Measurements from ENCODE around the gene ATP8A2.
A peak's percentile ranks its signal among the peaks of the same experiment; 100 is the strongest.

The ATP8A2 gene

GRCh38 chr13:26020891-26021290 is 649.1 kb downstream of the ATP8A2 start:
- DNase-seq = no peak

DNA sequence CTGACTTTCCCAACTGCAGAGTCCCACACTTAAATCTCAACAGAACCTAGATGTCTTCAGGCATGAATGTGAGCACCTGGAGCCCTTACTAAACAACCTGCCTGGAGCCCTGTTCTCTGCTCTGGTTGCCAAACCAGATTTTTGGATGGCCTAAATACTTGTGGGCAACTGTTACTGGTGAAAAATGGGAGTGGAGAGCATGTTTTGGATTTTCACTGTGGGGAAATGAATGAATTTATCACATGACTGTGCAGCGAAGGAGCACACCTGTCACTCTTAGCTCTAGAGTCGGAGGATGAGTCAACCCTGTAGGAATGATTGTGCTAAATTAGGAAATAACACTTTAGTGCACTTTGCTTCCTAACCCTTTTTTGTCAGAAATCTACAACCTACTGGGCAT is 649.7 kb downstream of the ATP8A2 start:
- DNase-seq = peak; percentile 14

- DNase-seq = no peak
Observed at GRCh38 chr13:26021956-26022355, 650.2 kb downstream of the ATP8A2 start.

GRCh38 chr13:26022538-26023292 is 650.9 kb downstream of the ATP8A2 start:
- peak; percentile 71 for DNase-seq

- no peak for DNase-seq
Observed at GRCh38 chr13:26024558-26024957, 652.8 kb downstream of the ATP8A2 start.

DNA sequence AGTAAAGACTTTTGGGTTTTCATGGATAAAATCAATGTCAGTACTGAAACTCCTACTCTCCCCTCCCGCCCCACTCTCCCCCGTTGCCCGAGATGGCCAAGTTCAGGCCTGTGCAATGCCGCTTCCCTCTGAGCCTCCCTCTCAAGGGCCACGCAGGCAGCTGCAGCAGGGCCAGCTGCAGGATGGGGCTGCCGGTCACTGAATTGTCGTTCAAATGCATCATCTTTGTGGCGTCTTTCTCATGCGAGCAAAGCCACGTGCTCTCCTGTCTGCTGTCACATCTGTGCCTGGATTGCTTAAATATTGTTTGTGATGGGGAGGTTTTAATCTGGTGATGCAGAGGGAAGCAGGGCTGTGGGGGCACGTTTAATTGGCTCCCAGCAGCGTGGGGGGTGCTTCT is 653.4 kb downstream of the ATP8A2 start:
- no peak for DNase-seq

GRCh38 chr13:26025771-26026170 is 654.0 kb downstream of the ATP8A2 start:
- DNase-seq = no peak

DNA sequence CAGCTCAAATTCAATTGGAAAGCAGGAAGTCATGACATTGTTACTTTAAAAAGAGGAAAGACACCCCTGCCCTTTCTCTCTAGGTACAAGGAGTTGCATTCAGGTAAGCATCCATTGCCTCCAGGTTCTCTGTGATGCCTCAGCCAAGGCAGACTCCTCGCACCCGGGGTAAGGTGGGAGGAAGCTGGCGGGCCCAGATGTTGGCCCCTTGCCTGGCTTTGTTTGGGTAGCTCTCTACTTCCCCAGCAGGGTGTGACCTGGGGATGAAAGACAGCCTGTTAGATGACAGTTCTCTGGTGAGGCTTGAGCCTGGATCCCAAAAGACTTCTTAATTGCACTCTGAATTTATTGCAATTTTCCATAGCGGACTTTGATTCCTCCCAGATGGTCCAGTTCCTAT is 654.4 kb downstream of the ATP8A2 start:
- DNase-seq = no peak

DNA sequence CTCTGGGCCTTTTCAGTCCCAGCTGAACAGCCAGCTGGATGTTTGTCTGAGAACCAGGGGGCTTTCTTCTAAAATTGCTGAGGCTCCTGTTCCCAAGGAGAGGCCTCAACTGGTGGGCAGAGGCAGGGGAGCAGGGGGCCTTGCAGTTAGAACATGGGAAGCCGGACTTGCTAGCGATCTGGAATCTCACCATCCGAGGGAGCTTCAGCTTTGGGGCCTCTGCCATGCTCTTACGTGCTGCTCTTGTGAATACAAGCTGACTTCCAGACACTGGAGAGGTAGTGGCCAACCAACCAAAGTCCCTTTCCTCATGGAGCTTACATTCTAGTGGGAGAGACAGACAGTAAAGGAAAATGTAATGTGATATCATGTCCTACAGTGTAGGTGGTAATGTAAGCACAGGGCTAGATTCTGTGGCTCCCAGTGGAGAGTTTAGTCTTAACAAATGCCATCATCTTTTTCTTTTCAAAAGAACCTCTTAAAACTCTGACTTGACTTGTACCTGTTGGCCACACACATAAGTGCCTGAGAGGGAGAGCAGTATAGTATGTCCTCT is 657.9 kb downstream of the ATP8A2 start:
- DNase-seq = no peak

GRCh38 chr13:26030331-26030730 is 658.6 kb downstream of the ATP8A2 start:
- no peak for DNase-seq

- DNase-seq = no peak
Observed at GRCh38 chr13:26034018-26034417, 662.2 kb downstream of the ATP8A2 start.

GRCh38 chr13:26036383-26036782 is 664.6 kb downstream of the ATP8A2 start:
- no peak for DNase-seq

GRCh38 chr13:26037302-26037701 is 665.5 kb downstream of the ATP8A2 start:
- no peak for DNase-seq

- DNase-seq = no peak
Observed at GRCh38 chr13:26038931-26039475, 667.2 kb downstream of the ATP8A2 start.

DNA sequence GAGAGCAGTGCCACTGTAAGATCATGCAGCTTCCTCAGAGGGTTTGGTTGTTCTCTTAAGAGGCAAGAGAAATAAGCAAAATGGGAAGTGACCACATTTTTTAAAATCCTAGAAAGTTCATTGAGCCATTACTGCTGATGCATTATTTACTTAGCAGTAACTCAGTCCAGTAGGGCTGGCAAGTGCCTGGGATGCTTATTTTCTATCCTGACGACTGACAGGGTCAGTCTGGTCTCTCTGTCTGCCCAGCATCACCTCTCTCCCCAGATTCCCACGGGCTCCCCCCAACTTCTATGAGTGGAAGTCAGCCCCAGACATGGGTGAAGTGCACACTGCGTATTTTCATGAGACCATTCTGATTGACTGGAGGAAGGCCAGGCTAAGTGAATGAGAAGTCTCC is 669.7 kb downstream of the ATP8A2 start:
- no peak for DNase-seq

DNA sequence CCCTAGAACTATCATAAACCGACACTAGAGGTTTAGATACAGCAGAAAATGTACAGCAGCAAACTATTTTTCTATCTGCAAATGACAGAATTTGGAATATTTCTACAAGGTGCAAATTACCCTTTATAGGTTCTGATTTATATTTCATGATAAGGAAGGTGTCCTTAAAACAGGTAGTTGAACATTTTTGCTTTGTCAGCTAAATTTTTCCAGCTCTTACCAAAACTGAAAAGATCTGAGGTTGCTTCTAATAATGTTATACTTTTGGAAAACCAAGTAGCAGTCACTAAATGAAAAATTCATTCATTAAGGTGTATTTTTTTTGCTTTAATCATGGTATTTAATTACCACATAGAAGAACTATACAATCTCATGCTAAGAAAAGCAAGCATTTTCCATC is 671.0 kb downstream of the ATP8A2 start:
- no peak for DNase-seq

GRCh38 chr13:26045142-26045541 is 673.4 kb downstream of the ATP8A2 start:
- no peak for DNase-seq

- no peak for DNase-seq
Observed at GRCh38 chr13:26046639-26047038, 674.9 kb downstream of the ATP8A2 start.

DNA sequence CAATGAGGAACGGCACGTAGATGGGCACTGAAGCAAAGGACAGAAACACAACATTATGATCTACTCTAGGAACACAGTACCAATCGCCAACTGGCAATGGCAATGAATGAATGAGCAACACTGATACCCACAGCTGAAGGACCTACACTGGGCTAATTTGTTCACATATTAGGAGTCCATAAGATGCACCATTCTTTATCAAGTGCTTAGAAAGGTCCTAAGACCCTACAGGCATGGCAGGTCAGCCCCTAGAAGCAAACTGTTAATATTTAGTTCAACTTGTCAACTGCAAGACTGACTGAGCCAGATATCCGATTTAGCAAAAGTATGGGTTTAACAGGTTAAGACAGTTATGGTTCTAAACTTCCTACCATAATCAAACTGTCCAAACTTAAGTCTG is 675.3 kb downstream of the ATP8A2 start:
- no peak for DNase-seq

DNA sequence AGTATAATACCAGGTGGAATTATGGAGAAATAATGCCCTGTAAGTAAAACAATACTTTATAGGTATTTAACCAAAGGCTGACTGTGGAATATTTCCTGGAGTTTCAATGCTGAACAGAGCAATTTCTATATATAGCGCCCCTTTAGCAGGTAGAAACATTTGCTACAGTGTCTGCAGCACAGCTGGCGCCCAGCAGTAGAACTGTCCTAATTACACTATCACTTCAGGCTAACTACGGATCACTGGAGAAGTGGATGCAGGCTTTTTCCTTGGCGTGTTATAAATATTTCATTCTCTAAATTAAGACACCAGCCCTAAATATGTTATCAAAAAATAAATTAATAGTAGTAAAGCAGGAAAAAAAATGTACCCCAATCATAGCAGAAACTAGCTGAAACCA is 677.0 kb downstream of the ATP8A2 start:
- DNase-seq = no peak

DNA sequence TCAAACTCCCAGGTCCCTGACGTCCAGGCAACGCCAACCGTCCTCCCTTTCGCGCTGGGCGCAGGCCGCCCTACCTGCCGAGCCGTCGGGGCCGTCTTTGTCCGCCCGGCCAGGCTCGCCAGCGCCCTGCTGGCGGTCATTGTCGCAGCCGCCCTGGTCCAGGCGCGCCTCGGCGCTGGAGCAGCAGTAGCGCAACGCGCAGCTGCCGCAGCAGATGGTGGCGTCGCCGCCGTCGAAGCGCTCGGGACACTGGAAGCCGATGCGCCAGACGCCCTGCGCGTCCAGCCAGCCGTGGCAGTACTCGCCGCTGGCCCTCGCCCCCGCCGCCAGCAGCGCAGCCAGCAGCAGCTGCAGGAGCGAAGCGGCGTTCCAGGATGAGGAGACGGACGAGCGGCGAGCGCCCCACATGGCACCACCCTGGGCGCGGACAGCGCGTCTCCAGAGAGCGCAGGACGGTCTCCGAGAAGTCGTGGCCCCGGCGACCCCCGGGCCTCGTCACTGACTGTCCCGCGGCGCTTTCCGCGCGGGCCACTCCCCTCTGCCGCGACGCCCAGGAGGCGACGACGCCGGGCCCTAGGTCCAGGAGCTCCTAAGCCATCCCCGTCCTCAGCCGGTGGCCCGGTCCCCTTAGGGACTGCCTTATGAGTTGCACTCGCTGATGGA is 678.9 kb downstream of the ATP8A2 start:
- DNase-seq = peak; percentile 13

DNA sequence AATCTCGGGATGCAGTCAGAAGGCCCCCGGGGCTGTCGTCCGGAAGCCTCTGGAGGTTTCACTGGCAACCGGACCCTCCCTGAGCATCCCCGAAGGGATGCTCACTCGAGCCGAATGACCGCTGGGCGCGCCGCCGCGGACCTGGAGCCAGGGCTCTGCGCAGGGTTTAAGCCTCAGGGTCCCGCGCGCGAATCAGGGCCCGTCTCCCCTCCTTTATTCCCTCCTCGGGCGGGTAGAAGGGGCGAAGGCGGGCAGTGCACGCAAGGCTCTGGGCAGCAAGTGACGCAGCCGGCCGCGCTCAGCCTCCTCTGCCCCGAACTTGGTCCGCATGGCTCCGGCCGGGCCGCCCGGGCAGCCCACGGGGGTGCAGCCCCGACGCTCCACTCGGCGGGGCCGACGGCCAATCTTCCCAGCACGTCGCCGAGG is 679.5 kb downstream of the ATP8A2 start:
- no peak for DNase-seq

DNA sequence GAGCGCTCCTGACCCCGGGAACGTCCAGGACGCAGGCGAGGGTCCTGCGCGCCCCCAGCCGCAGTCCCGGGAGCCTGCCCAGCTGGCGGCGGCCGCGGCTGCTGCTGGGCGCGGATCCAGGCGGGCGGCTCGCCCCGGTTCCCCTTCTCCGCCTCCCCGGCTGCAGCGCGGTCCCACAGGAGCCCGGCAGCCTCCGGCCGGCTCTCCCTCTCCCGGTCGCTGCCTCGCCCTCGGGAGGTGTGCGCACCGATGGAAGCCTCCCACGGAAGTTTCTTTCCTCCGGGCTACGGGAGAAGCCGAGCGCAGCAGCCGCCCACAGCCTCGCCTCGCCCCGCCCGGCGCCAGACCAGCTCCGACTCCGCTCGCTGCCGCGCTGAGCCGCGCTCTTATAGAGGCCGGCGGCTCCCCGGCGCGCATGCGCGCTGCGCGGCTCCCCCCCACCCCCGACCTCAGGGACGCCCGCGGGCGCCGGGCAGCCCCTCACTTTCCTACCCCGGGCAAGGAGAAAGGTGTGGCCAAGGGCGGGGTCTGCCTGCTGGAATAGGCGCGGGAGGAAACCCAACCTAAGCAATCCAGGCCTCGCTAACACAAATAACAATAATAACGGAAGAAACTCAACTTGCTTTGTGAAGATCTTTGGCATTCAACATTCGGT is 680.0 kb downstream of the ATP8A2 start, which contains the start of gene SHISA2:
TSS of gene SHISA2 (minus strand) at position 360 of the 655 bp plus-strand sequence. CDS start 1,041 bp downstream, outside the sequence.
- DNase-seq = peak; percentile 59
